HL-60 (cell line): Measurements from ENCODE around the gene CACYBP.

ENCODE experiments used
- DNase-seq, 2 experiments: peaks; one replicate each; pipeline ENCODE4 v3.0.0-alpha.2; 2010 to 2020; ENCODE audit warnings: low read depth in 1 of 2, low spot score in 1 of 2
- H3K27ac ChIP-seq: fragments of 250-450 bp; sonication (Bioruptor Pico); replicated peaks from 2 replicates; pipeline ENCODE4 v1.5.1; 2020; ENCODE audit warnings: mild to moderate bottlenecking, moderate library complexity
- H3K27me3 ChIP-seq: fragments of 250-450 bp; sonication (Bioruptor Pico); 2 replicates; pipeline ENCODE4 v1.5.1; 2021; ENCODE audit warnings: mild to moderate bottlenecking, moderate library complexity; ENCODE audit not compliant: insufficient read depth, poor library complexity, severe bottlenecking
- H3K4me3 ChIP-seq: replicated peaks from 2 replicates; pipeline ENCODE4 v1.5.1; 2011; ENCODE audit warnings: mild to moderate bottlenecking, control low read depth, low read length; ENCODE audit not compliant: insufficient read depth
- GABPA ChIP-seq: IDR thresholded peaks from 2 replicates; pipeline ENCODE4 v1.6.1; 2012; ENCODE audit warnings: low read depth
- POLR2AphosphoS5 ChIP-seq: IDR thresholded peaks from 2 replicates; pipeline ENCODE4 v1.6.1; 2012; ENCODE audit warnings: low read depth
- SPI1 ChIP-seq: IDR thresholded peaks from 2 replicates; pipeline ENCODE4 v1.6.1; 2012; ENCODE audit warnings: low read depth, mild to moderate bottlenecking, borderline replicate concordance
- TF ChIP-seq, protein P1 (sequence below): IDR thresholded peaks from 2 replicates; pipeline ENCODE4 v1.6.1; 2012; ENCODE audit warnings: low read depth; ENCODE audit not compliant: insufficient replicate concordance
- TF ChIP-seq, protein P2 (sequence below): IDR thresholded peaks from one replicate; pipeline ENCODE4 v1.5.1; 2011; ENCODE audit warnings: low read length, control low read depth, inconsistent platforms; ENCODE audit not compliant: insufficient read depth

CACYBP gene

DNA sequence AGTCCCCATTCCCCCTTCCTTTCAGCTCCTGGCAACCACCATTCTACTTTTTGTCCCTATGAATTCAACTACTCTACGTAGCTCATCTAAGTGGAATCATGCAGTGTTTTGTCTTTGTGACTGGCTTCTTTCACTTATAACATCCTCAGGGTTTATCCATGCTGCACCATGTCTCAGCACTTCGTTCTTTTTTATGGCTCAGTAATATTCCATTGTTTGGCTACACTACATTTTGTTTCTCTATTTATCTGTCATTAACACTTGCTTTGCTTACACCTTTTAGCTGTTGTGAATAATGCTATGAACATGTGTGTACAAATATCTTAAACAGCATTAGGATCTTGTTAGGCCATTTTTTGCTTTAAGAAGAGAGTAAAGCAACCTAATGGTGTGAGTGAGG lies 25.0 kb downstream of the CACYBP start:
- TF ChIP-seq SPI1 (no peak), POLR2AphosphoS5 (no peak)
- TF ChIP-seq, protein P1, sequence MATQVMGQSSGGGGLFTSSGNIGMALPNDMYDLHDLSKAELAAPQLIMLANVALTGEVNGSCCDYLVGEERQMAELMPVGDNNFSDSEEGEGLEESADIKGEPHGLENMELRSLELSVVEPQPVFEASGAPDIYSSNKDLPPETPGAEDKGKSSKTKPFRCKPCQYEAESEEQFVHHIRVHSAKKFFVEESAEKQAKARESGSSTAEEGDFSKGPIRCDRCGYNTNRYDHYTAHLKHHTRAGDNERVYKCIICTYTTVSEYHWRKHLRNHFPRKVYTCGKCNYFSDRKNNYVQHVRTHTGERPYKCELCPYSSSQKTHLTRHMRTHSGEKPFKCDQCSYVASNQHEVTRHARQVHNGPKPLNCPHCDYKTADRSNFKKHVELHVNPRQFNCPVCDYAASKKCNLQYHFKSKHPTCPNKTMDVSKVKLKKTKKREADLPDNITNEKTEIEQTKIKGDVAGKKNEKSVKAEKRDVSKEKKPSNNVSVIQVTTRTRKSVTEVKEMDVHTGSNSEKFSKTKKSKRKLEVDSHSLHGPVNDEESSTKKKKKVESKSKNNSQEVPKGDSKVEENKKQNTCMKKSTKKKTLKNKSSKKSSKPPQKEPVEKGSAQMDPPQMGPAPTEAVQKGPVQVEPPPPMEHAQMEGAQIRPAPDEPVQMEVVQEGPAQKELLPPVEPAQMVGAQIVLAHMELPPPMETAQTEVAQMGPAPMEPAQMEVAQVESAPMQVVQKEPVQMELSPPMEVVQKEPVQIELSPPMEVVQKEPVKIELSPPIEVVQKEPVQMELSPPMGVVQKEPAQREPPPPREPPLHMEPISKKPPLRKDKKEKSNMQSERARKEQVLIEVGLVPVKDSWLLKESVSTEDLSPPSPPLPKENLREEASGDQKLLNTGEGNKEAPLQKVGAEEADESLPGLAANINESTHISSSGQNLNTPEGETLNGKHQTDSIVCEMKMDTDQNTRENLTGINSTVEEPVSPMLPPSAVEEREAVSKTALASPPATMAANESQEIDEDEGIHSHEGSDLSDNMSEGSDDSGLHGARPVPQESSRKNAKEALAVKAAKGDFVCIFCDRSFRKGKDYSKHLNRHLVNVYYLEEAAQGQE = no peak
- TF ChIP-seq, protein P2, sequence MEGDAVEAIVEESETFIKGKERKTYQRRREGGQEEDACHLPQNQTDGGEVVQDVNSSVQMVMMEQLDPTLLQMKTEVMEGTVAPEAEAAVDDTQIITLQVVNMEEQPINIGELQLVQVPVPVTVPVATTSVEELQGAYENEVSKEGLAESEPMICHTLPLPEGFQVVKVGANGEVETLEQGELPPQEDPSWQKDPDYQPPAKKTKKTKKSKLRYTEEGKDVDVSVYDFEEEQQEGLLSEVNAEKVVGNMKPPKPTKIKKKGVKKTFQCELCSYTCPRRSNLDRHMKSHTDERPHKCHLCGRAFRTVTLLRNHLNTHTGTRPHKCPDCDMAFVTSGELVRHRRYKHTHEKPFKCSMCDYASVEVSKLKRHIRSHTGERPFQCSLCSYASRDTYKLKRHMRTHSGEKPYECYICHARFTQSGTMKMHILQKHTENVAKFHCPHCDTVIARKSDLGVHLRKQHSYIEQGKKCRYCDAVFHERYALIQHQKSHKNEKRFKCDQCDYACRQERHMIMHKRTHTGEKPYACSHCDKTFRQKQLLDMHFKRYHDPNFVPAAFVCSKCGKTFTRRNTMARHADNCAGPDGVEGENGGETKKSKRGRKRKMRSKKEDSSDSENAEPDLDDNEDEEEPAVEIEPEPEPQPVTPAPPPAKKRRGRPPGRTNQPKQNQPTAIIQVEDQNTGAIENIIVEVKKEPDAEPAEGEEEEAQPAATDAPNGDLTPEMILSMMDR = no peak
- no peaks in the 10 kb centered on the region for H3K27me3 ChIP-seq
- H3K4me3 ChIP-seq = no peak overlapping the region

DNA sequence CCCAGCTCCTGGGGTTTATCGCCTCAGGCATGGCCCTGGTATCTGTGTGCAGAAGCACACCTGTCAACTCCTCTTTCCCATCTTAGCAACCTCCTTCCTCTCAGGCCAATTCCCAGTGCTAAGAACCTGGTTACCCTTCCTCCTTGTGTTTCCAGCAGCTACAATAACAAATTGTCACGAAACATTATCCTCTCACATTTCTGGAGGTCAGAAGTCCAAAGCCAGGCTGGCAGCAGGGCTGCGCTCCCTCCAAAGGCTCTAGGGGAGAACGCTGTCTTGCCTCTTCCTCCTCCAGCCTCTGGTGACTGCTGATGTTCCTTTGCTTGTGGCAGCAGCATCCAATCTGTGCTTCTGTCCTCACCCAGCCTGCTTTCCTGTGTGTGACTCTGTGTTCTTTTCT lies 34.2 kb downstream of the CACYBP start:
- no peak overlapping the region for H3K27ac ChIP-seq
- no peaks in the 10 kb centered on the region for H3K27me3 ChIP-seq
- no peak for DNase-seq
- TF ChIP-seq, protein P2 = no peak
- TF ChIP-seq, protein P1 = no peak
- no peak for TF ChIP-seq POLR2AphosphoS5
- no peak for TF ChIP-seq GABPA
- TF ChIP-seq SPI1 = no peak
- H3K4me3 ChIP-seq = no peak overlapping the region

More for the DNA sequence above, 25.0 kb downstream of the CACYBP start:
- no peak overlapping the region for H3K27ac ChIP-seq
- DNase-seq = no peak

DNA sequence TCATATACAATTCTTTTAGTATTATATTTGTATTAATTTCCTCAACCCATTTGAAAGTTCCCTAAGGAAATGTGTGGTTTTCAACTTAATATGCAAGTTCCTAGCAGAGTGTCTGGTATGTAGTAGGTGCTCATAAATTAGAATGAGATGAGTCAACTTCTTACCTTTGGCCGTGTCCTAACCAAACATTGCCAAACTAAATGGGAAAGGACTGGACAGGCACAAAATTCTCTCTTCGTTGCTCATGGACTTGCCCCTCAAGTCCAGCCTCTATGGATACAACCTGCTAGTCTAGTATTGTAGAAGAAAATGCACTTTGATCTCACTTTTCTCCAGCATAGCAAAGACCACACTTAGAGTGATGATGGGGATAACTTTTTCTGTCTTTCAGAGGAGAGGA lies 35.0 kb downstream of the CACYBP start:
- TF ChIP-seq GABPA (no peak), SPI1 (no peak), POLR2AphosphoS5 (no peak)
- TF ChIP-seq, protein P1 = no peak
- TF ChIP-seq, protein P2 = no peak
- no peak for DNase-seq
- H3K27ac ChIP-seq = no peak overlapping the region
- no peaks in the 10 kb centered on the region for H3K27me3 ChIP-seq
- no peak overlapping the region for H3K4me3 ChIP-seq
